ENCODE data around the gene ROR2.

The ROR2 gene

GRCh38 chr9:91902475-91903125 lies 47.4 kb downstream of the ROR2 start:
- CTCF ChIA-PET, result interaction anchor here (0.9 kb wide), 1 partner anchor 51 kb away, joined by 3 read pairs; no protein-coding TSS in a partner anchor
- DNase-seq (ENCODE audit: low read depth, low spot score), result no peak
- no peak overlapping the region for H3K4me3 ChIP-seq (ENCODE audit: low read depth, low read length)
- POLR2A ChIA-PET, result no interaction called here
- no peak for TF ChIP-seq CTCF (IDR thresholded peaks at IDR 0.05; ENCODE audit: insufficient read depth, low read length, missing control alignments)

GRCh38 chr9:91900797-91901177 lies 49.2 kb downstream of the ROR2 start:
- TF ChIP-seq CTCF (IDR thresholded peaks at IDR 0.05; ENCODE audit: insufficient read depth, low read length, missing control alignments), result no peak
- ChIA-PET CTCF (no interaction called here), POLR2A (no interaction called here)
- no peak for DNase-seq (ENCODE audit: low read depth, low spot score)
- no peak overlapping the region for H3K4me3 ChIP-seq (ENCODE audit: low read depth, low read length)

GRCh38 chr9:91900055-91900796 lies 49.8 kb downstream of the ROR2 start:
- H3K4me3 ChIP-seq (ENCODE audit: low read depth, low read length), result no peak overlapping the region
- no peak for TF ChIP-seq CTCF (IDR thresholded peaks at IDR 0.05; ENCODE audit: insufficient read depth, low read length, missing control alignments)
- ChIA-PET CTCF (no interaction called here), POLR2A (no interaction called here)
- no peak for DNase-seq (ENCODE audit: low read depth, low spot score)

- no peak for TF ChIP-seq CTCF (IDR thresholded peaks at IDR 0.05; ENCODE audit: insufficient read depth, low read length, missing control alignments)
- H3K4me3 ChIP-seq (ENCODE audit: low read depth, low read length), result no peak overlapping the region
- POLR2A ChIA-PET, result no interaction called here
- CTCF ChIA-PET, result no interaction called here
- no peak for DNase-seq (ENCODE audit: low read depth, low spot score)
These were observed 50.4 kb downstream of the ROR2 start for GRCh38 chr9:91899594-91899993.

- no peak for DNase-seq (ENCODE audit: low read depth, low spot score)
- ChIA-PET POLR2A (no interaction called here), CTCF (no interaction called here)
- H3K4me3 ChIP-seq (ENCODE audit: low read depth, low read length), result no peak overlapping the region
- TF ChIP-seq CTCF (IDR thresholded peaks at IDR 0.05; ENCODE audit: insufficient read depth, low read length, missing control alignments), result no peak
These were observed 50.8 kb downstream of the ROR2 start for GRCh38 chr9:91899219-91899563.

GRCh38 chr9:91898451-91899218 lies 51.4 kb downstream of the ROR2 start:
- H3K4me3 ChIP-seq (ENCODE audit: low read depth, low read length), result no peak overlapping the region
- no peak for DNase-seq (ENCODE audit: low read depth, low spot score)
- ChIA-PET CTCF (no interaction called here), POLR2A (no interaction called here)
- no peak for TF ChIP-seq CTCF (IDR thresholded peaks at IDR 0.05; ENCODE audit: insufficient read depth, low read length, missing control alignments)
